MM.1S (cell line): ENCODE measurements around the gene TSPAN4.

Source experiments
- CTCF ChIP-seq: fragments of 300-600 bp; sonication (generic); IDR thresholded peaks from 2 replicates; pipeline ENCODE4 v1.5.1; 2016; ENCODE audit warnings: antibody characterized with exemption, low read length, mixed read lengths
- EZH2 ChIP-seq: fragments of 300-600 bp; sonication (generic); optimal IDR thresholded peaks from 2 replicates; pipeline ENCODE3; 2017; ENCODE audit warnings: low read depth, mild to moderate bottlenecking, antibody characterized with exemption, low read length, mixed read lengths
- EZH2phosphoT487 ChIP-seq: fragments of 300-600 bp; sonication (generic); IDR thresholded peaks from 2 replicates; pipeline ENCODE4 v1.6.1; 2018; ENCODE audit warnings: antibody characterized with exemption, low read length

GRCh38 chr11:798093-798713 is 44.4 kb upstream of the TSPAN4 start, which contains the start of gene SLC25A22:
- TF ChIP-seq CTCF (peak; percentile 62), EZH2 (no peak), EZH2phosphoT487 (no peak)
